HG03095 (cell line): ENCODE data around the gene PLG.
"Not testable (repeated sequence)": the region's sequence is repeated elsewhere in the genome, so short reads cannot be mapped to it uniquely, and the experiment has no call there.

ENCODE experiments used
- ATAC-seq: cut with Tn5 transposase; IDR thresholded peaks from one replicate; pipeline ENCODE4 v1.9.1; 2021; ENCODE audit warnings: moderate library complexity; ENCODE audit not compliant: unreplicated experiment

PLG gene

GRCh38 chr6:160697826-160698225 lies 4.2 kb upstream of the PLG start:
- ATAC-seq, result no peak

GRCh38 chr6:160704688-160705087 lies 2.6 kb downstream of the PLG start:
- not testable (repeated sequence) for ATAC-seq

- not testable (repeated sequence) for ATAC-seq
Observed at GRCh38 chr6:160708993-160709392, 6.9 kb downstream of the PLG start.

- ATAC-seq, result no peak
Observed at GRCh38 chr6:160714731-160715316, 12.8 kb downstream of the PLG start.

GRCh38 chr6:160730911-160731310 lies 28.9 kb downstream of the PLG start:
- no peak for ATAC-seq

GRCh38 chr6:160733050-160733646 lies 31.1 kb downstream of the PLG start:
- ATAC-seq, result peak; percentile 75

- no peak for ATAC-seq
Observed at GRCh38 chr6:160734627-160735026, 32.6 kb downstream of the PLG start.

- peak; percentile 80 for ATAC-seq
Observed at GRCh38 chr6:160735523-160735922, 33.5 kb downstream of the PLG start.

- ATAC-seq, result no peak
Observed at GRCh38 chr6:160737934-160738333, 35.9 kb downstream of the PLG start.

GRCh38 chr6:160739955-160740354 lies 37.9 kb downstream of the PLG start:
- ATAC-seq, result no peak

GRCh38 chr6:160741012-160741411 lies 39.0 kb downstream of the PLG start:
- peak; percentile 95 for ATAC-seq

GRCh38 chr6:160742090-160742489 lies 40.0 kb downstream of the PLG start:
- peak; percentile 54 for ATAC-seq

GRCh38 chr6:160750276-160750689 lies 48.2 kb downstream of the PLG start:
- peak; percentile 89 for ATAC-seq

- ATAC-seq, result not testable (repeated sequence)
Observed at GRCh38 chr6:160753211-160753610, 51.2 kb downstream of the PLG start.

GRCh38 chr6:160755165-160755564 lies 53.1 kb downstream of the PLG start:
- no peak for ATAC-seq

GRCh38 chr6:160756021-160756420 lies 54.0 kb downstream of the PLG start:
- no peak for ATAC-seq

GRCh38 chr6:160756871-160757270 lies 54.8 kb downstream of the PLG start:
- ATAC-seq, result no peak

- no peak for ATAC-seq
Observed at GRCh38 chr6:160764847-160765246, 62.8 kb downstream of the PLG start.

GRCh38 chr6:160765412-160765811 lies 63.4 kb downstream of the PLG start:
- ATAC-seq, result no peak

GRCh38 chr6:160766657-160766988 lies 64.6 kb downstream of the PLG start:
- no peak for ATAC-seq

- peak; percentile 95 for ATAC-seq
Observed at GRCh38 chr6:160766989-160767646, 65.1 kb downstream of the PLG start.

- ATAC-seq, result no peak
Observed at GRCh38 chr6:160767647-160768019, 65.6 kb downstream of the PLG start.

GRCh38 chr6:160768101-160768500 lies 66.1 kb downstream of the PLG start:
- ATAC-seq, result no peak
